NOMO-1 treated with DMSO at 0.1 percent for 48 hours (cell line): ENCODE results near the gene MS4A6A.
"Not testable (repeated sequence)": the region's sequence is repeated elsewhere in the genome, so short reads cannot be mapped to it uniquely, and the experiment has no call there.

ENCODE experiments used
- DNase-seq: peaks from one replicate; lab custom pipeline; 2025; ENCODE audit not compliant: unreplicated experiment; lab: John Stamatoyannopoulos, UW

The MS4A6A gene

DNA sequence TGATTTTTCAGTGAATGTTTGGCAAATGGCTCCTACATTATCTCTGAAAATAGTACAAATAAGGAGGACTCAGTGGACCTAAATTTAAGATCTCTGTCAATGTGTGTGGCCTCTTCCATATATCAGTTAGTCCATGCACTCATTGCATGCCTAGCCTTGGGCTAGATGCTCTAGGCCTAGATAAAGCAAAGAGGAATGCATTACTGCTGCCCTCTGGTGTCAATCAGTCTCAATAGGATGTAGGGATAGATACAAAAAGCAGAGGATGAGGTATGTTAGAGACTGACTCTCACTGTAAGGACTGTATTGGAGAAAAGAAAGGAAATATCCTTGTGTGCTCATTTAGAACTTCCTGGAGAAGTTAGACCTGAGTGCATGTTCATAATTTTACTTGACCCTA lies 52.4 kb downstream of the MS4A6A start:
- peak; percentile 66 for DNase-seq

DNA sequence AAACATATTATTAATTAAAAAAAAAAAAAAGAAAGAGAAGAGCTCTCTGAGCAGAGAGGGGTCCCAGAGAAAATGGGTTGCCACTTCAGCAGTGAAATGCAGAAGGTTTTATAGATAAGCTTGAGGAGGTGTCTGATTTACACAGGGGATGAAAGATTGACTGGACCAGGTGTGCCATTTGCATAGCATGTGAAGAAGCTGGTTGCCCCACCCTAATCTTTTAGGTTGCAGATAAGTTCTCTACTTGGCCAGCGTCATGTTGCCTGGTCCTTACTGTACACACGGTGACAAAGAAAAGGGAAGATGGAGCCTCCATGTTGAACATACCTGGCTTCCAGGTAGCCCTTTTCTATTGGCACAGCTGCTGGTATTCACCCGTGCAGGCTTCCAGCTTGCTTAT lies 53.0 kb downstream of the MS4A6A start:
- no peak for DNase-seq

DNA sequence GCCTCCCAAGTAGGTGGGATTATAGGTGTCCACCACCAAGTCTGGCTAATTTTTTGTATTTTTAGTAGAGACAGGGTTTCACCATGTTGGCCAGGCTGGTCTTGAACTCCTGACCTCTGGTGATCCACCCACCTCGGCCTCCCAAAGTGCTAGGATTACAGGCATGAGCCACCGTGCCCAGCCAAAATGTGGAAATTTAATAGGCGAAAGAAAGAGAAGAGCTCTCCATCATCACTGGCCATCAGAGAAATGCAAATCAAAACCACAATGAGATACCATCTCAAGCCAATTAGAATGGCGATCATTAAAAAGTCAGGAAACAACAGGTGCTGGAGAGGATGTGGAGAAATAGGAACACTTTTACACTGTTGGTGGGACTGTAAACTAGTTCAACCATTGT lies 54.0 kb downstream of the MS4A6A start:
- not testable (repeated sequence) for DNase-seq

DNA sequence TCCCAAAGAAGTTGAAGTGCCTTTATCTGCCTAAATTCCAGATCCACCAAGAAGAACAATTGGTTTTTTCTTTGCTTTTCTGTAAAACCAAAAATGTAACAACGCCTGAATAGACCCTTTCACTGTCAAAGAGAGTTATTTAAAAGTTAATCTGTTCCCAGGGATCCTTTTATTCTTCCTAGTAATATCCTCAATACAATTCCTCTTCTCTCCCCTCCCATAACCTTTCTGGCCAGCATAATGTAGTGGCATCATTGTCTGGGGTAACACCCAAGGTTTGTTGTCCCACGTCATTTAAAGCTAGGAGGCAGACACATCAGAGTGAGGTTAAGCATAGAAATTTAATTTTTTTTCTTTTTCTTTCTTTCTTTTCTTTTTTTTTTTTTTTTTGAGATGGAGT lies 54.5 kb downstream of the MS4A6A start:
- DNase-seq, result no peak

DNA sequence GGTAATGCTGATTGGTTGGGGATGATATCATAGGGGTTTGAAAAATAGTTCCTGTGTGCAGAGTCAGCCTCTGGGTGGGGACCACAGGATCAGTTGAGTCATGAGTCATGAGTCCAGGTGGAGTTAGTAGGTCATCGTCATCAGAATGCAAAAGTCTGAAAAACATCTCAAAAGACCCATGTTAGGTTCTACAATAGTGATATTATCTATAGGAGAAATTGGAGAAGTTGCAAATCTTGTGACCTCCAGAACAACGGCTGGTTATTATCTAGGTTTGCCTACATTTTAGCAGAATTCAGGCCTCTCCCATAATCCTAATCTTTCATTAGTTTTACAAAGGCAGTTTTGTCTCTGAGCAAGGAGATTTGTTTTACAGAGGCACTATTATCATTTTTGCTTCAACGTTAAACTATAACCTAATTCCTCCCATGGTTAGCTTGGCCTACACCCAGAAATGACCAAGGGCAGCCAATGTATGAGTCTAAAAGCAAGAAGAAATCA lies 55.5 kb downstream of the MS4A6A start:
- DNase-seq, result no peak

DNA sequence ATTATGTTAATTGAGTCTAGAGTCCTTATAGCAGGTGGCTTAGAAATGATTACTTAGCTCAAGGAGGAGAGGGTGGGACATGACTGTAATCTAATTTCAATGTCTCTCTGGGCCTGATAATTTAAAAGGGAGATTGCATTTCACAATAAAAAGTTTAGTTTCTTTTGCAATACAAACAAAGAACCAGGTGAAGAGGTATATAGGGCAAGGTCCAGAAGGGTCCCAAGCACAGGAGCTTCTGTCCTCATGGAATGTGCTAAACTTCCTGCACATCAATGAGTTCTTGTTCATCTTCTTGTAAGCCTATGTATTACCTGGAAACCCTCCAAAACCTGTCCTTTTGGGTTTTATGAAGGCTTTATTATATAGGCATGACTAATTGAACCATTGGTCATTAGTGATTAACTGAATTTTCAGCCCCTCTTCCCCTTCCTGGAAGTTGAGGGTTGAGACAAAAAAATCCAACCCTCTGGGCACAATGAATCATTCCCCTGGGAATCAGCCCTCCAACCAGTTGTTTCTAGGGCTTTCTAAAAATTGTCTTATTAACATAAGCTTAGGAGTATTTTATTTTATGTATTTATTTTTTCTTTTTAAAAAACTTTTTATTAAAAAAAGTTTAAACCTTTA lies 56.8 kb downstream of the MS4A6A start:
- no peak for DNase-seq

DNA sequence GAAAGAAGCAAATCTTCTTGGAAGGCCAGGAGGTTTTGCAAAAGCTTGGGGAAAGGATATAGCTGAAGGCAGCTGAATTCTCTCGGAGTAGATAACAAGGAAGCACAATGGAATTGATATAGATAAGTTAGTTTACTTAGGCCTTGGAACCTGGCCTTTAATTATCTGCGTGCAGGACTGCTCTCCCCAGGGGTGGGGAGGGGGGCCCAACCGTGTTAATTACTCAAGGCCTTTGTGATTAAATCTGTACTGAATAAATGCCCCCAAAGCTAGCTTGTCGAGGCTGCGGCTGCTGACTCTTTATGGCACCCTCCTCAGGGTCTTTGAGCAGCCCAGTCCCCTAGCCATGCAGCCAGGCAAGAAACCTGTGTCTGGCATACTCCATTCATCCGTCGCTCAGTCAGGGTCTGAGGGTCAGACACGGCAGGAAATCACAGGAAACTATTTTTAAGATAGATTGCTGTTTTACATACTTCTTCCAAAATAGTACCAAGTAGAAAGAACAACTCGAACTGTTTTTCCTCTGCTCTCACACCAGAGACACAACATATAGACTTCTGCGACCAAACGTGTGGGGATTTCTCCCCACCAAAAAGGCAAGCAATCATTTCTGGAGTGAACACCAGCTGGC lies 58.0 kb downstream of the MS4A6A start:
- no peak for DNase-seq
